OCI-LY7 (cell line): ENCODE results near the gene ARHGAP40.

ENCODE experiments used
- EZH2phosphoT487 ChIP-seq: fragments of 200-600 bp; sonication (generic); IDR thresholded peaks from 2 replicates; pipeline ENCODE4 v1.6.1; 2018; ENCODE audit warnings: low read depth, borderline replicate concordance, mild to moderate bottlenecking, mixed run types, antibody characterized with exemption, low read length, moderate library complexity, mixed read lengths
- TF ChIP-seq, protein P1 (sequence below): fragments of 200-600 bp; sonication (generic); conservative IDR thresholded peaks from 2 replicates; pipeline ENCODE4 v1.5.1; 2014; ENCODE audit warnings: mild to moderate bottlenecking, antibody characterized with exemption, low read length, moderate library complexity, mixed read lengths

DNA sequence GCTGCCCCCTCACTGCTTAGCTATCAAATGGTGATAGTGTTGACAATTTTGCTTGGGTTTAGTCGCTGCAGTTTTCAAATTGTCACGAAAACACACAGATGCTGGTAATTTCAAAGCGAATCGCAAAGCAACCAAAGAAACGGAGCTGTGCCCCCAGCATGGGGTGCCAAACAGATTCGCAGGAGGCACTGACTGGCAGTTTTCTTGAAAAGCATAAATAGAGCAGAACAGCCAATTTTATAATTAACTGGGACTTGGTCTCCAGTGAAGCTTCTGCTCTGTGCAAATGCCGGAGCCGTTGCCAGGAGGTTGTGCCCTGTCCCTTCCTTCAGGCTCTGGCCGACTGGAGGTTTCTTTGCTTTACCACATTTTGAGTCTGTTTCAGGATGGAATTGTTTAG is 18.8 kb downstream of the ARHGAP40 start:
- TF ChIP-seq EZH2phosphoT487 = no peak
- TF ChIP-seq, protein P1, sequence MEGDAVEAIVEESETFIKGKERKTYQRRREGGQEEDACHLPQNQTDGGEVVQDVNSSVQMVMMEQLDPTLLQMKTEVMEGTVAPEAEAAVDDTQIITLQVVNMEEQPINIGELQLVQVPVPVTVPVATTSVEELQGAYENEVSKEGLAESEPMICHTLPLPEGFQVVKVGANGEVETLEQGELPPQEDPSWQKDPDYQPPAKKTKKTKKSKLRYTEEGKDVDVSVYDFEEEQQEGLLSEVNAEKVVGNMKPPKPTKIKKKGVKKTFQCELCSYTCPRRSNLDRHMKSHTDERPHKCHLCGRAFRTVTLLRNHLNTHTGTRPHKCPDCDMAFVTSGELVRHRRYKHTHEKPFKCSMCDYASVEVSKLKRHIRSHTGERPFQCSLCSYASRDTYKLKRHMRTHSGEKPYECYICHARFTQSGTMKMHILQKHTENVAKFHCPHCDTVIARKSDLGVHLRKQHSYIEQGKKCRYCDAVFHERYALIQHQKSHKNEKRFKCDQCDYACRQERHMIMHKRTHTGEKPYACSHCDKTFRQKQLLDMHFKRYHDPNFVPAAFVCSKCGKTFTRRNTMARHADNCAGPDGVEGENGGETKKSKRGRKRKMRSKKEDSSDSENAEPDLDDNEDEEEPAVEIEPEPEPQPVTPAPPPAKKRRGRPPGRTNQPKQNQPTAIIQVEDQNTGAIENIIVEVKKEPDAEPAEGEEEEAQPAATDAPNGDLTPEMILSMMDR = no peak
